ENCODE data around the gene CCNG1.

The CCNG1 gene

GRCh38 chr5:163489055-163489744 lies 51.8 kb downstream of the CCNG1 start:
- DNase-seq (no peak), ATAC-seq (replicated peaks) (peak in 1 of 2 donors; percentile 29)
- H3K9me3 Mint-ChIP-seq: no peaks in the 10 kb centered on the region
- no peak overlapping the region for H3K4me3 Mint-ChIP-seq
- H3K27me3 Mint-ChIP-seq: no peaks in the 10 kb centered on the region
- H3K27ac Mint-ChIP-seq: no peak overlapping the region
- H3K36me3 Mint-ChIP-seq: peaks cover 6 to 7% of the 10 kb centered on the region in 2 donors
- H3K4me1 Mint-ChIP-seq: no peaks in the 10 kb centered on the region

- Mint-ChIP-seq H3K9me3 (no peaks in the 10 kb centered on the region), H3K27ac (no peak overlapping the region), H3K4me3 (no peak overlapping the region), H3K27me3 (no peaks in the 10 kb centered on the region), H3K4me1 (no peaks in the 10 kb centered on the region), H3K36me3 (peaks cover 6 to 7% of the 10 kb centered on the region in 2 donors)
- no peak for DNase-seq
- no peak for ATAC-seq (replicated peaks)
These were observed 52.3 kb downstream of the CCNG1 start for GRCh38 chr5:163489745-163490075.
